ENCODE data around the gene KMT2A.
A peak's percentile ranks its signal among the peaks of the same experiment; 100 is the strongest.
"Not testable (repeated sequence)": the region's sequence is repeated elsewhere in the genome, so short reads cannot be mapped to it uniquely, and the experiment has no call there.

The KMT2A gene

GRCh38 chr11:118435893-118436624 lies at the start of gene KMT2A:
TSS of gene KMT2A (plus strand) at chr11:118436492. CDS start at chr11:118436513, 21 bp downstream.
- DNase-seq (ENCODE audit: low read depth, low spot score), result peak; percentile 80

GRCh38 chr11:118396097-118396501 lies 40.2 kb upstream of the KMT2A start:
- DNase-seq (ENCODE audit: low read depth, low spot score), result no peak

GRCh38 chr11:118397448-118397847 lies 38.8 kb upstream of the KMT2A start:
- DNase-seq (ENCODE audit: low read depth, low spot score), result no peak

- peak; percentile 6 for DNase-seq (ENCODE audit: low read depth, low spot score)
Measured at GRCh38 chr11:118398791-118399559, 37.3 kb upstream of the KMT2A start.

GRCh38 chr11:118401151-118401879 lies 35.0 kb upstream of the KMT2A start, which contains the start of gene ATP5MG:
TSS of gene ATP5MG (plus strand) at chr11:118401606. CDS start at chr11:118401666, 60 bp downstream.
- DNase-seq (ENCODE audit: low read depth, low spot score), result peak; percentile 83

- DNase-seq (ENCODE audit: low read depth, low spot score), result no peak
Measured at GRCh38 chr11:118401880-118402590, 34.3 kb upstream of the KMT2A start.

GRCh38 chr11:118402594-118402993 lies 33.7 kb upstream of the KMT2A start:
- DNase-seq (ENCODE audit: low read depth, low spot score), result not testable (repeated sequence)

- no peak for DNase-seq (ENCODE audit: low read depth, low spot score)
Measured at GRCh38 chr11:118406599-118407166, 29.6 kb upstream of the KMT2A start.

GRCh38 chr11:118410055-118410745 lies 26.1 kb upstream of the KMT2A start:
- no peak for DNase-seq (ENCODE audit: low read depth, low spot score)

- DNase-seq (ENCODE audit: low read depth, low spot score), result no peak
Measured at GRCh38 chr11:118411530-118411929, 24.8 kb upstream of the KMT2A start.

GRCh38 chr11:118412921-118413320 lies 23.4 kb upstream of the KMT2A start:
- no peak for DNase-seq (ENCODE audit: low read depth, low spot score)

- no peak for DNase-seq (ENCODE audit: low read depth, low spot score)
Measured at GRCh38 chr11:118415062-118415738, 21.1 kb upstream of the KMT2A start.

- no peak for DNase-seq (ENCODE audit: low read depth, low spot score)
Measured at GRCh38 chr11:118415739-118416068, 20.6 kb upstream of the KMT2A start.

- not testable (repeated sequence) for DNase-seq (ENCODE audit: low read depth, low spot score)
Measured at GRCh38 chr11:118416900-118417299, 19.4 kb upstream of the KMT2A start.

GRCh38 chr11:118417801-118418200 lies 18.5 kb upstream of the KMT2A start:
- DNase-seq (ENCODE audit: low read depth, low spot score), result no peak

GRCh38 chr11:118418766-118419165 lies 17.5 kb upstream of the KMT2A start:
- no peak for DNase-seq (ENCODE audit: low read depth, low spot score)

GRCh38 chr11:118427707-118428106 lies 8.6 kb upstream of the KMT2A start:
- DNase-seq (ENCODE audit: low read depth, low spot score), result no peak

GRCh38 chr11:118430956-118431355 lies 5.3 kb upstream of the KMT2A start:
- DNase-seq (ENCODE audit: low read depth, low spot score), result no peak

- no peak for DNase-seq (ENCODE audit: low read depth, low spot score)
Measured at GRCh38 chr11:118434123-118434552, 2.2 kb upstream of the KMT2A start.

Measured in activated naive CD8-positive, alpha-beta T cell treated with anti-CD3 and anti-CD28 coated beads, Interleukin-2, amount 50 U/mL, for 16 hours (primary cell).